ENCODE data around the gene NT5M. TPM values are rescaled to one million over a fixed set of nuclear protein-coding genes. Genes with fewer than 3 reads are reported as not detected.

Gene NT5M
- total RNA-seq, 1 donor from 2014 or later: 3.5 TPM

- no peak for DNase-seq (ENCODE audit: extremely low spot score, unreplicated experiment)
- no peaks in the 10 kb centered on the region for H3K4me1 Mint-ChIP-seq (ENCODE audit: unreplicated experiment)
- H3K36me3 Mint-ChIP-seq (ENCODE audit: unreplicated experiment): no peaks in the 10 kb centered on the region
- H3K27me3 Mint-ChIP-seq (ENCODE audit: unreplicated experiment): no peaks in the 10 kb centered on the region
- no peak overlapping the region for H3K4me3 Mint-ChIP-seq (ENCODE audit: unreplicated experiment)
- TF ChIP-seq CTCF (IDR thresholded peaks at IDR 0.05): no peak
- H3K27ac Mint-ChIP-seq (ENCODE audit: unreplicated experiment): no peak overlapping the region
- no peaks in the 10 kb centered on the region for H3K9me3 Mint-ChIP-seq (ENCODE audit: unreplicated experiment)
Measured at GRCh38 chr17:17322516-17323510, 19.6 kb downstream of the NT5M start.

GRCh38 chr17:17324616-17325015 is 21.4 kb downstream of the NT5M start:
- Mint-ChIP-seq H3K9me3 (ENCODE audit: unreplicated experiment) (no peaks in the 10 kb centered on the region), H3K4me1 (ENCODE audit: unreplicated experiment) (no peaks in the 10 kb centered on the region), H3K27me3 (ENCODE audit: unreplicated experiment) (no peaks in the 10 kb centered on the region), H3K36me3 (ENCODE audit: unreplicated experiment) (no peaks in the 10 kb centered on the region), H3K27ac (ENCODE audit: unreplicated experiment) (no peak overlapping the region), H3K4me3 (ENCODE audit: unreplicated experiment) (no peak overlapping the region)
- TF ChIP-seq CTCF (IDR thresholded peaks at IDR 0.05): no peak
- no peak for DNase-seq (ENCODE audit: extremely low spot score, unreplicated experiment)

GRCh38 chr17:17325228-17325627 is 22.1 kb downstream of the NT5M start:
- H3K36me3 Mint-ChIP-seq (ENCODE audit: unreplicated experiment): no peaks in the 10 kb centered on the region
- H3K9me3 Mint-ChIP-seq (ENCODE audit: unreplicated experiment): no peaks in the 10 kb centered on the region
- no peaks in the 10 kb centered on the region for H3K27me3 Mint-ChIP-seq (ENCODE audit: unreplicated experiment)
- H3K4me1 Mint-ChIP-seq (ENCODE audit: unreplicated experiment): no peaks in the 10 kb centered on the region
- H3K4me3 Mint-ChIP-seq (ENCODE audit: unreplicated experiment): no peak overlapping the region
- no peak overlapping the region for H3K27ac Mint-ChIP-seq (ENCODE audit: unreplicated experiment)
- DNase-seq (ENCODE audit: extremely low spot score, unreplicated experiment): no peak
- TF ChIP-seq CTCF (IDR thresholded peaks at IDR 0.05): no peak

- Mint-ChIP-seq H3K27me3 (ENCODE audit: unreplicated experiment) (no peaks in the 10 kb centered on the region), H3K4me1 (ENCODE audit: unreplicated experiment) (no peaks in the 10 kb centered on the region), H3K27ac (ENCODE audit: unreplicated experiment) (no peak overlapping the region), H3K4me3 (ENCODE audit: unreplicated experiment) (no peak overlapping the region), H3K9me3 (ENCODE audit: unreplicated experiment) (no peaks in the 10 kb centered on the region), H3K36me3 (ENCODE audit: unreplicated experiment) (no peaks in the 10 kb centered on the region)
- DNase-seq (ENCODE audit: extremely low spot score, unreplicated experiment): no peak
- no peak for TF ChIP-seq CTCF (IDR thresholded peaks at IDR 0.05)
Measured at GRCh38 chr17:17325816-17326215, 22.6 kb downstream of the NT5M start.

- no peak for DNase-seq (ENCODE audit: extremely low spot score, unreplicated experiment)
- Mint-ChIP-seq H3K27ac (ENCODE audit: unreplicated experiment) (no peak overlapping the region), H3K4me3 (ENCODE audit: unreplicated experiment) (no peak overlapping the region), H3K27me3 (ENCODE audit: unreplicated experiment) (no peaks in the 10 kb centered on the region), H3K36me3 (ENCODE audit: unreplicated experiment) (no peaks in the 10 kb centered on the region), H3K9me3 (ENCODE audit: unreplicated experiment) (no peaks in the 10 kb centered on the region), H3K4me1 (ENCODE audit: unreplicated experiment) (no peaks in the 10 kb centered on the region)
- TF ChIP-seq CTCF (IDR thresholded peaks at IDR 0.05): no peak
Measured at GRCh38 chr17:17326275-17326875, 23.2 kb downstream of the NT5M start.
